GM21528 (cell line): ENCODE measurements around the gene STX2.
"Not testable (repeated sequence)": the region's sequence is repeated elsewhere in the genome, so short reads cannot be mapped to it uniquely, and the experiment has no call there.

ENCODE experiments used
- ATAC-seq: cut with Tn5 transposase; IDR thresholded peaks from one replicate; pipeline ENCODE4 v1.9.1; 2021; ENCODE audit warnings: mild to moderate bottlenecking, moderate library complexity; ENCODE audit not compliant: unreplicated experiment, low FRiP score

STX2 gene

DNA sequence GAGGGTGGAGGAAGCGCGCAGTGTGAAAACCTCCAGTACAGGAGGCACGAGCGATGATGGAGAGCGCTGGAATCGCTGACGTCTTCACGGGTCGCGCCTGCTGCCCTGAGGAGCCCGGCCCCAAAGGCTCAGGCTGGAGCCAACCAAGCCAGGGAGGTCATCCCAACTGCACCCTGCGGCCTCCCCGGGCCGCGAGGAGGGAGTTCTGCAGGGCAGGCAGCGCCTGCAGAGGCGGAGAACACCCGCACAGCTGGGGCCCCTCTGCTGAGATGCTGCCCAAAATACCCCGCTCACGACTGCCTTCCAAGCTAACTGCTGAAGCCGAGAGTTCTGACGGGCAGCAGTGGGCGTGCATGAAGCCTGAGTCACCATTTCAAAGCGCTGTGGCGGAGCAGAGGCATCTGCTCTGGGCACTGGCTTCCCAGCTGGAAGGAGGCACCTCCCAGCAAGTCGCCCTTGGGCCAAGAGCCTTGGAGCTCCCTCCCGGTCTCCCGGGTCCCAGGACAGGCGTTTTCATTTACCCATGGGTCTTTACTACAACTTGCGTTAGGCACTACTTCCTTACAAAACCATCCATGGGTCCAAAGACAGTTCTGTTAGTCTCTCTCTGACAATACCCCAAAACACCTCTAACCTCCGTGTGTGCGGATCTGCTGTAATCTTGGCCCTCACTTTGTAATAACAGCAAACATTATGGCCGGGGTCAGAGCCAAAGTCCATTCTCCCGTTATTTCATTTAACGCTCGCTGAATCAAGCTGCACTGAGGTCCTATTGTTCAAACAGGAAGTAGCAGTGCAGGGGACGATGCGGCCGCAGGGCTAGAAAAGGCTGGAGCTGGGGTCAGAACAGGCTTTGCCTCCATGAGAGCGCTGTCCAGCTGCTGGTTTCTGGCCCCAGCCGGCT lies 62.8 kb downstream of the STX2 start:
- no peak for ATAC-seq

DNA sequence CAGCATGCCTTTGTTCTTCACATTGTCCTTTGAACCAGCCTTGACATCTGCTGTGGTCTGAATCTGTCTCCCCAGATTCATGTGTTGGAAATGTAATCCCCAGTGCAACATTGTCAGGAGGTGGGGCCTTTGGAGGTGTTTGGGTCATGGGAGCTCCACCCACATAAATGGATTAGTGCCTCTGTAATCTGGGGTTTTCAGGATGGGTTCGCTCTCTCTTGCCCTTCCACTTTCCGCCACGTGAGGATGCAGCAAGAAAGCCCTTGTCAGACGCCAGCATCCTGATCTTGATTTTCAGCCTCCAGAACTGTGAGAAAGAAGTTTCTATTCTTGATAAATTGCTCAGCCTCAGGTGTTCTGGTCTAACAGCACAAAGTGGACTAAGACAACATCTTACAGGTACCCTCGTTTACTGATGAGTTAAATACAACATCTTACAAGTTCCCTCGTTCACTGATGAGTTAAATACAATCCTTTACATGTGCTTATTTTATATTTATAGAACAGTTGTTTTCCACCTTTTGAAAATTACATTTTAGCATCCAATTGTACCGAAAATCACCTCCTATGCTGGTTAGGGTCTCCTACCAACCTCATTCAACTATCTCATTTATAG lies 68.5 kb downstream of the STX2 start:
- ATAC-seq, result no peak

DNA sequence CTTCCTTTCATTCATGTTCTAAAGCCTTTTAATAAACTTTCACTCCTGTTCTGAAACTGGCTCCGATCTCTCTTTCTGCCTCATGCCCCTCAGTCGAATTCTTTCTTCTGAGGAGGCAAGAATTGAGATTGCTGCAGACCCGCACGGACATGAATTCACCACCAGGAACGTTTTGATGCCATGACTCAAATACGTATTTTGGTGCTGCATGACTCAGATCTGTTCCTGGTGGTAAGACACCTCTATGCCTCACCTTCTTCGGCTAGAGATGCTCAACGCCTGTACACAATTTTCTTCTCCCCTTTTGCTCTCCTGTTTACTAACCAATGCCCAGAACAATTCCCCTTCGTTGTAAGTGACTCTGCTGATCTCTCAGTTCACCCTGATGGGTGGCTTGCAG lies 70.9 kb downstream of the STX2 start:
- no peak for ATAC-seq

DNA sequence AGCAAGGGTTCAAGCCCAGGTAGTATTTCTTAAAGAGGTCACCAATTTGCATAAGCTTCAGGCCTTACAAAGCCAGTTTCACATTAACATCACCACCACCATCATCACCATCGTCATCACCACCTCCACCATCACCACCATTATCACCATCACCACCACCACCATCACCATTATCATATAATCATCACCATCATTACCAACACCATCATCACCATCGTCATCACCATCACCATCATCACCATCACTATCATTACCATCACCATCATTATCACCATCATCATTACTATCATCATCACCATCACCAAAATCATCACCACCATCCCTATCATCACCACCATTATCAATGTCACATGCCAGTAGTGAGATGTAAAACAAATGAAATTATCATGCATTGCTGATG lies 72.6 kb downstream of the STX2 start:
- ATAC-seq, result no peak

DNA sequence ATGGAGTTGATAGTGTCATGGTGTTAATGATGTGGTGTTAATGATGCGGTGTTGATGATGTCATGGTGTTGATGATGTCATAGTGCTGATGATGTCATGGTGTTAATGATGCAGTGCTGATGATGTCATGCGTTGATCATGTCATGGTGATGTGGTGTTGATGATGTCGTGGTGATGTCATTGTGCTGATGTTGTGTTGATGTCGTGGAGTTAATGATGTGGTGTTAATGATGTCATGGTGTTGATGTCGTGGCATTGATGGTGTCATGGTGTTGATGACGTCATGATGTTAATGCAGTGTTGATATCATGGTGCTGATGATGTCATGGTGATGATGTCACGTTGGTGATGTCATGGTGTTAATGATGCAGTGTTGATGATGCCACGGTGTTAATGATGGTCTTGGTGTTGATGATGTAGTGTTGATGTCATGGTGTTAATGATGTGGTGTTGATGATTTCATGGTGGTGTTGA lies 73.8 kb downstream of the STX2 start:
- ATAC-seq, result no peak

DNA sequence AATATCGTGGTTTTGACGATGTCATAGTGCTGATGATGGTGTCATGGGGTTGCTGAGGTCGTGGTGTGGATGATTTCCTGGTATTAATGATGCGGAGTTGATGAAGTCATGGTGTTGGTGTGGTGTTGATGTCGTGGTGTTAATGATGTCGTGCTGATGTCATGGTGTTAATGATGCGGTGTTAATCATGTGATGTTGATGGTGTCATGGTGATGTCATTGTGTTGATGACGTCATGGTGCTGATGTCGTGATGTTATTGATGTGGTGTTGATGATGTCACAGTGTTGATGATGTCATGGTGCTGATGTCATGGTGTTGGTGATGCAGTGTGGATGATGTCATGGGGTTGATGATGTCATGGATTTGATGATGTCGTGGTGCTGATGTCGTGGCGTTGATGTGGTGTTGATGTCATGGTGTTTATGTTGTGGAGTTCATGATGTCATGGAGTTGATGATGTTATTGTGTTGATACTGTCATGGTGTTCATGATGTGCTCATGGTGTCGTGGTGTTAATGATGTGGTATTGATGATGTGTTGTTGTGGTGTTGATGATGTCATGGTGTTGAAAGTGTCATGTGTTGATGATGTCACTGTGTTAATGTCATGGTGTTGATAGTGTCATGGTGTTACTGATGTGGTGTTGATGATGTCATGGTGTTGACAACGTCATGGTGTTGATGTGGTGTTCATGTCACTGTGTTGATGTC lies 74.4 kb downstream of the STX2 start:
- no peak for ATAC-seq

DNA sequence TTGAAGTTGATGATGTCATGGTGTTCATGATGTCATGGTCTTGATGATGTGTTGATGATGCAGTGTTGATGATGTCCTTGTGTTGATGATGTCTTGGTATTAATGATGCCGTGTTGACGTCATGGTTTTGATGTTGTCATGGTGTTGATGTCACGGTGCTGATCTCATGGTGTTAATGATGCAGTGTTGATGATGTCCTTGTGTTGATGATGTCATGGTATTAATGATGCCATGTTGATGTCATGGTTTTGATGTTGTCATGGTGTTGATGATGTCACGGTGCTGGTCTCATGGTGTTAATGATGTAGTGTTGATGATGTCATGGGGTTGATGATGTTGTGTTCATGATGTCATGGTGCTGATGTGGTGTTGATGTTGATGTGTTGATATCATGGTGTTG lies 75.0 kb downstream of the STX2 start:
- no peak for ATAC-seq

DNA sequence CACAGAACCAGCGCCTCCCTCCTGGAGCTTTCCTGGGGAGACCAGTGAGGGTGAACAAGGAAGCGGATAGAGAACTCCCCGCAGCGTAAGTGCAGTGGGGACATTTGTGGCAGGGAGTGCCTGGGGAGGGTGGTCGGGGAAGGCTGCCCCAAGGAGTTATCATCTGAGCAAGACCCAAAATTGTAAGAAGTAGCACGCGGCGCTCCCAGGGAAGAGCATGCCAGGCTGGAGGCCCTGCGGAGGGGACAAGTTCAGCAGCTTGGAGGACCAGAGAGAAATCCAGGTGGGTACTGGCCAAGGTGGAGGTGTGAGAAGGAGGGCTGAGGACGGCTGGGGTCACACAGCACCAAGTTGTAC lies 76.8 kb downstream of the STX2 start:
- no peak for ATAC-seq

DNA sequence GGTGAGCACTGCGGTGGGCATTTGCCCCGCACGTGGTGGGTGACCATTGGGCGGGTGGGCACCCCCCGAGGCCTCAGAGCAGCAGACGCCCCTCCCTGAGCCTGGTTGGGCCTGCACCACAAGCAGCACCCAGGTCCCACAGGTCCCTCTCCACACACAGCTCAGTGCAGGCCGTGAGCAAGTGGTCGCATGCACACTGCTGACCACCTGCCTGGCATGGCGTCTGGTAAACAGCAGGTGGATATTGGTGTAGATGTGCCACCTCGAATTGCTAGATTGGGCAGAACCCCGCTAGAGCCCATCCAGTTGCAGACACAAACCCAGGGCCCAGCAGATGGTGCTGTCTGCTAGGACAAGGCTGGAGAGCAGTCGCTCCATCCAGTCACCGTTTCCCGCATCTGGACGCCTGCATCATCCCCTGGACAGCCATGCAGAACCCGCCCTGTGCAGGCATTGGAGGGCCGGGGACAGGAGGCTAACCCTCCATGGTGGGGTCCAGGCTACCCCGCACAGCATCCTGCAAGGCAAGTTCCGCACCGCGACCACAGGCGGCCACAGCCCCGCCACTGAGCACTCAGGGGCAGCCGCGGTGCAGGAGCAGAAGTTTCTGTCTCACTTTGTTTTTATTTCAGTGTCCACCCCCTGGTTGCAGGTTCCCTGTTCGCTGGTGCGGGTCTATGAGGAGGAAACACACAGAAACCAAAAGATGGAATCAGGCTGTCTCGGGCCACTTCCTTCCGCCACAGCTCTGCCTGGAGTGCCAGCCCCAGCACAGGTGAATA lies 77.3 kb downstream of the STX2 start:
- ATAC-seq, result no peak

DNA sequence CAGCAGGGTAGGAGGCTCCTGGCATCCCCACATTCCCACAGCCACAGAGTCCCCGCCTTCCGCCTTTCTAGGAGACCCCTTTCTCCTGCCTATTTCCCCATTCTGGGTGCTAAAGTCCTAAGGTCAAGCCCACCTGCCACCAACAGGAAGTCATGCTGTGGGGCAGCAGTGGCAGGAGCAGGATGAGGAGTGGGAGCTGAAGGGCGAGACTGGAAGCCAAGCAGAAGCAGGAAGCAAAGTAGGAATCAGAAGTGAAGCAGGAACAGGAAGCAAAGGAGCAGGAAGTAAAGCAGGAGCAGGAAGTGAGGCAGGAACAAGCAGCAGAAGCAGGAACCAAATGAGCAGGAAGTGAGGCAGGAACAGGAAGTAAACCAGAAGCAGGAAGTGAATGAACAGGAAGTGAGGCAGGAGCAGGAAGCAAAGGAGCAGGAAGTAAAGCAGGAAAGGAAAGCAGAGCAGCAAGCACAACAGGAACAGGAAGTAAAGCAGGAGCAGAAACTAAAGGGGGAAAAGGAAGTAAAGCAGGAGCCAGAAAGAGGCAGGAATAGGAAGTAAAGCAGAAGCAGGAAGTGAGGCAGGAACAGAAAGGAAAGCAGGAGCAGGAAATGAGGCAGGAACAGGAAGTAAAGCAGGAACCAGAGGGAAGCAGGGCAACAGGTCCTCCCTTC lies 84.7 kb downstream of the STX2 start:
- ATAC-seq, result no peak

DNA sequence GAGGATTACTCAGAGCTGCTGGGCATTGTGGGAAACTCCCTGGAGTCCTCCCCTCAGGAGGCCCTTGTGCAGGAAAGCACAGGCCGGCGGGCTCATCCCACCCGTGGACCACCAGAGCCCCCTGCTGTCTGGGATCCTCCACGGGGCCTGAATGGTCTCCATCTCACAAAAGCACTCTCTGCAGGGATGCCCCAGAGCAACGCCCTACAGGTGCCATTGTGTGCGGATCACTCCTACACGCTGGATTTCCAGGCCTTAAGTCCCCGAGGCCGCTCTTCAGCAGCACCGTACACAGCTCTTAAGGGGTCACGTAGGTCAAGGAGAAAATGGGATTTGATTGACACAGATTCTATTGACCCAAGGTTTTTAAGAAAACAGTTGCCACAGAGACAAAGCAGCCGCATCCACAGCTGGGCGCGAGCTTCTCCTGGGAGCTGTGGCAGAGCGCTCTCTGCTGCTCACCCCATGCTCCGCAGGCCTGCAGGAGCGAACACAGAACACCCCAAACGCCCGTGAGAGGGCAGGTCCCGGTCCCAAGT lies 86.3 kb downstream of the STX2 start:
- ATAC-seq, result no peak

DNA sequence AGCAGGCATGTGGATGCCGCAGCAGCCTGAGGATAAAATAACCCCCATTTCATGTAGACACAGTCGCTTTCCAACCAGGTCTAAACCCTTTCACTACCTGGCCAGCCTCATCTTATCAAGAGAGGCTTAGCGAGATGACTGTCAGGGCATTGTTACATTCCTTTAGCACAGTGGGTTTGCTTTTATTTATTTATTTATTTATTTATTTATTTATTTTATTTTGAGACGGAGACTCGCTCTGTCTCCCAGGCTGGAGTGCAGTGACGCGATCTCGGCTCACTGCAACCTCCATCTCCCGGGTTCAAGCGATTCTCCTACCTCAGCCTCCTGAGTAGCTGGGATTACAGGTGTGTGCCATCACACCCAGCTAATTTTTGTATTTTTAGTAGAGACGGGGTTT lies 87.0 kb downstream of the STX2 start:
- ATAC-seq, result not testable (repeated sequence)

DNA sequence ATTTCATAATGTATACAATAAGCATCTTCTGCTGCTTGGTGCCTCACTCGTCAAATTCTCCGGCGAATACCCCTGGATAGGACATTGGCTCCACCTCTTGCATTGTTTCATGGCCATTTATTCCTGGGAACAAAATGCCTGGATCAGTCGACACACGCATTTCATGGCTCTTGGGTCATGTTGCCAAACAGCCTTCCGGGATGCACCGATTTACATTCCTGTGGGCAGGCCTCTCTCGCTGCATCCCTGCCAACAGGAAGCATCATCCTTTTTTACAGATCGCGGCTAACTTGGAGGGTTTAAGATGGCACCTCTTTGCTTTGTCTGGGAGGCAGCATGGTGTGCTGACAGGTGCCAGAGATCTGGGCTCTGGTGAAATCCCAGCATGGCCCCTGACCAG lies 90.3 kb downstream of the STX2 start:
- ATAC-seq, result no peak

DNA sequence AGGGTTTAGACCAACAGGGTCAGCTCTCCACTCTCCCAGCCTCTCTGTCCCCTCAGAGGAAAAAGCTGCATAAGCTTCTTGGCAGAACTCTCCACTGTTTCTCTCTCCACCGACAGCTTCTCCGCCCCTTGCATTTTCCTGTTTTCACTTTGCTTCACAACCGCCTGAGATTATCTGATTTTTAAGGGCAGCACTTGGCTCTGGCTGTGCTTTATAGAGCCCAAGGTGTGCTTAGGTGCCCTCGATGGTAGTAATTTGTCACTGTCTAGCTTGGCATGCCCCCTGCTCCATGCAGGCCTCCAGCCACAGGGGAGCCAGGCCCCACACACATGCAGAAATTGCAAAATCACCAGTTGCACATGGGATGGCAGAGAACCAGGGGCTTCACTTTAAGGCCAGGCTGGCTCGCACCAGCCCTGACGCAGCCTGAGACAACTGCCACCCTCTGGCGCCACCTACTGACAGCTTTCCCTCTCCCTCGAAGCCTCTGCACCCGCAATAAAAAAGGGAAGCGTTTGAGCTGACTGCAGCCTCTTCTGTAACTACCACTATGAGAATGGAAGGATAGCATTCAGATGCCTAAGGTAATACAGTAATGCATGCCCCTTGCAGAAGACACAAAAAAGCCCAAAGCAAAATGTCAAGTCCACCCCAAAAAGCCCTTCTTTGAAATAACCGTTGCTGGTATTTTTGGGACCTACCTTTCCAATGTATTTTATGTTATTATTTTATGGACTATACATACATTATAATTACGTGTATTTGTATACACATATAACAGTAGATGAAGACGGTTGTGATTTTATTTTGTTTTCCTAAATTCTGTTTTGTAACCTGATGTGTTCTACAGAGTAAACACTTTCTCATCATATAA lies 90.9 kb downstream of the STX2 start:
- peak; percentile 91 for ATAC-seq

DNA sequence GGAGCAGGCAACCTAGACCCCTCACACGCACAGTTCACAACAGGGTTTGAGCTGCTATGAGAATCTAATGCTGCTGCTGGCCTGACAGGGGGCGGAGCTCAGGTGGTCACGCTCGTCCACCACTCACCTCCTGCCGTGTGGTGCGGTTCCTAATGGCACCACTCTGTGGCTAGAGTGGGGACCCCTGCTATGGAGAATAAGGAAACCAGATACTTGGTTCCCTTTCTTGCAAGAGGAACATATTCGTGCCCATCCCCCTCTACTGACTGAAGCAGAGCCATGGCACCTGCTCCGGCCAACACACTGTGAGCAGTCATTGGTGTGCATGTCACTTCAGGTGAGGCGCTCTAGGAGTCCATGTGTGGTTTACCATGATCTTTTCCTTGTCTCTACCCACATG lies 92.5 kb downstream of the STX2 start:
- no peak for ATAC-seq

DNA sequence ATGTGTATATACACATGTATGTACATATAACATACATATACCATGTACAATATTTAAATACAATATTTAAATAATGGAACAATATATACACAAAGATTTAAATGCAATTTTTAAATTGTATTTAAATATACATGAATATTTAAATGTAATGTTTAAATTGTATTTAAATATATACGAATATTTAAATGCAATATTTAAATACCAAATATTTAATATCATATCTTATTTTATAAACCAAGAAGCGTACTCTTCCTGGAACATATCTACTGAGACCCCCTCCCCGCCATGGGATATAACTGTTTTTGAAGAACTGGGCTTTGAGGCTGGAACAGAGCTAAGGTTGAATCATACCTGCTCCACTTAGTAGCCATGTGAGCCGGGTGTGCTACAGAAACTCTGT lies 93.1 kb downstream of the STX2 start:
- ATAC-seq, result no peak

DNA sequence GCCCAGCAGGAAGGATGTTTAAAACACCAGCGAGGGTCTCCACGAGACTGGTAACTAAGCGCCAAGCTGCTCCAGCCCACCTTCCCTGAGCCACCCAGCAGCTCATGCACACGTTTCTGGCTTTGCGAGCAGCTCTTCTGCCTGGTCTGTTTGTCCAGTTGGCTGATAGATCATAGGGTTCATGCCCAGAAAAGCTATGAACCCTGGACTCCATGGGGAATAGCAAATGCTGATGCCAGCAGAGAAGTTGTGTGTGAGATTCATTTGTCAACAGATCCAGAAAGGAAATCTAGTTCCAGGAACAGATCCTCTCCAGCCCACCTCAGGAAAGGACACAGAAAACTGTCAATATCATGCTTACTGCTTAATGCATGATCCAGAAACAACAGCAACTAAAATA lies 94.8 kb downstream of the STX2 start:
- no peak for ATAC-seq

DNA sequence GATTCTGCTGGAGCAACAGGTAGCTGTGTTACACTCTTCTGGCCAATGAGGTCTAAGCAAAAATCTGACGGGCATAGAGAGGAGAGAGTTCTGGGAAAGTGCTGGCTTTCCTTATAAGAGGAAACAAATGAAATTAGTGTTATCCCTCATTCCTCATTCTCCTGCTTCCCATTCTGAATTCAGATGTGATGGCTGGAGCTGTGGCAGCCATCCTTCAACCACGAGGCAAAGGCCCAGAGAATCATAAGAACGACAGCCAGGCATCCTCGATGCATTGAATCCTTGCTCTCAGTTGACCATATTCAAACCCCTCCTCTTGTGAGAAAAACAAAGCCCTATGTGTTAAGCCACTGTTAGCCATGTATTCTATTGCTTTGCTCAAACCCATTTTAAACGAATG lies 95.4 kb downstream of the STX2 start:
- no peak for ATAC-seq

DNA sequence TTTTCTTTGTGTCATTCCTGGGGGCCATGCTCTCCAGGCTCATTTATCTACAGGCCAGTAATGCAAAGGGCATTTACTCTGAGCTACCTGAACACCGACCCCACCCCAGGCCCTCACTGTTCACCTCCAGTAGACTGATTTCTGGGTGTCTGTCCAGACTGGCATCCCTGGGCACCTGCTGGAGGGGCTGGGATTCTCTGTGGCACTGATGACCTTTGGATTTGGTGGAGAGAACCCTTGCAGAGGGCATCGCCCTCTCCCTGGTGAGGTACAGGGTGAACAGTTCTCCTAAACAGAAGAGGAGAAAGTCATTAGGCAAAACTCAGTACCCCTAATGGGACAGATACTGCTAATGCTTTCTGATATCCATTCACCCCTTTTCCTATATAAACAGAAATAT lies 95.9 kb downstream of the STX2 start:
- ATAC-seq, result no peak
